IPS DF 6.9 (cell line): ENCODE data around the gene IL12B.
"Not testable (repeated sequence)": the region's sequence is repeated elsewhere in the genome, so short reads cannot be mapped to it uniquely, and the experiment has no call there.

Source experiments
- DNase-seq: peaks from one replicate; pipeline ENCODE4 v3.0.0-alpha.2; 2013; ENCODE audit warnings: low read depth, low spot score
- H3K27ac ChIP-seq: one replicate; pipeline ENCODE4 v1.5.1; 2013; ENCODE audit warnings: low read length, control low read depth
- H3K27me3 ChIP-seq: 2 replicates; pipeline ENCODE4 v1.6.1; 2013; ENCODE audit warnings: mild to moderate bottlenecking, low read length; ENCODE audit not compliant: control insufficient read depth, insufficient read depth
- H3K36me3 ChIP-seq: 2 replicates; pipeline ENCODE4 v1.6.1; 2013; ENCODE audit warnings: low read length; ENCODE audit not compliant: control insufficient read depth, insufficient read depth
- H3K4me1 ChIP-seq: 2 replicates; pipeline ENCODE4 v1.6.1; 2013; ENCODE audit warnings: low read length; ENCODE audit not compliant: control insufficient read depth, insufficient read depth
- H3K4me3 ChIP-seq: 2 replicates; pipeline ENCODE4 v1.5.1; 2013; ENCODE audit warnings: mild to moderate bottlenecking, low read length
- H3K9me3 ChIP-seq: 2 replicates; pipeline ENCODE4 v1.6.1; 2013; ENCODE audit warnings: low read length, inconsistent platforms; ENCODE audit not compliant: control insufficient read depth, insufficient read depth
- WGBS: extraction: QIAGEN DNeasy Blood & Tissue Kit; methylation state at CpG from one replicate; pipeline ENCODE4 v1.1.7; 2013; ENCODE audit warnings: mixed read lengths, missing lambda C conversion rate; ENCODE audit not compliant: insufficient read length, insufficient coverage; 5-methylcytosine and 5-hydroxymethylcytosine counted together

Gene IL12B

GRCh38 chr5:159294921-159295320 lies 35.4 kb downstream of the IL12B start:
- no peaks in the 10 kb centered on the region for H3K4me1 ChIP-seq
- no peak for DNase-seq
- no peaks in the 10 kb centered on the region for H3K36me3 ChIP-seq
- no peak overlapping the region for H3K27ac ChIP-seq
- no peaks in the 10 kb centered on the region for H3K27me3 ChIP-seq
- no CpG with 5 or more reads among the region's 5 CpGs for WGBS
- no peaks in the 10 kb centered on the region for H3K9me3 ChIP-seq
- no peak overlapping the region for H3K4me3 ChIP-seq

- WGBS, result no CpG with 5 or more reads among the region's 4 CpGs
- Histone ChIP-seq H3K27ac (no peak overlapping the region), H3K9me3 (no peaks in the 10 kb centered on the region), H3K27me3 (no peaks in the 10 kb centered on the region), H3K4me3 (no peak overlapping the region), H3K4me1 (no peaks in the 10 kb centered on the region), H3K36me3 (no peaks in the 10 kb centered on the region)
- no peak for DNase-seq
These were observed 39.5 kb downstream of the IL12B start for GRCh38 chr5:159290741-159291140.

GRCh38 chr5:159286420-159287035 lies 43.8 kb downstream of the IL12B start:
- Histone ChIP-seq H3K4me1 (no peaks in the 10 kb centered on the region), H3K27ac (no peak overlapping the region), H3K36me3 (no peaks in the 10 kb centered on the region), H3K9me3 (no peaks in the 10 kb centered on the region), H3K27me3 (no peaks in the 10 kb centered on the region), H3K4me3 (no peak overlapping the region)
- no peak for DNase-seq
- no CpG with 5 or more reads among the region's 8 CpGs for WGBS

GRCh38 chr5:159274676-159275075 lies 55.6 kb downstream of the IL12B start:
- Histone ChIP-seq H3K4me1 (no peaks in the 10 kb centered on the region), H3K36me3 (no peaks in the 10 kb centered on the region; the same call in 1 of the 2 replicates)

GRCh38 chr5:159273923-159274322 lies 56.4 kb downstream of the IL12B start:
- H3K4me1 ChIP-seq, result no peaks in the 10 kb centered on the region
- H3K27me3 ChIP-seq, result no peaks in the 10 kb centered on the region
- no peaks in the 10 kb centered on the region; the same call in 1 of the 2 replicates for H3K36me3 ChIP-seq
- no peaks in the 10 kb centered on the region for H3K9me3 ChIP-seq
- DNase-seq, result no peak
- H3K4me3 ChIP-seq, result no peak overlapping the region
- H3K27ac ChIP-seq, result no peak overlapping the region

More at GRCh38 chr5:159274676-159275075, 55.6 kb downstream of the IL12B start:
- DNase-seq, result no peak
- Histone ChIP-seq H3K27me3 (no peaks in the 10 kb centered on the region), H3K4me3 (no peak overlapping the region), H3K27ac (no peak overlapping the region), H3K9me3 (no peaks in the 10 kb centered on the region)

- no peaks in the 10 kb centered on the region for H3K36me3 ChIP-seq
- no peak overlapping the region for H3K27ac ChIP-seq
- no peak overlapping the region for H3K4me3 ChIP-seq
- no CpG with 5 or more reads among the region's 2 CpGs for WGBS
- no peak for DNase-seq
- no peaks in the 10 kb centered on the region for H3K9me3 ChIP-seq
- H3K4me1 ChIP-seq, result no peaks in the 10 kb centered on the region
- H3K27me3 ChIP-seq, result no peaks in the 10 kb centered on the region
These were observed 60.6 kb downstream of the IL12B start for GRCh38 chr5:159269723-159270122.

GRCh38 chr5:159266764-159267163 lies 63.5 kb downstream of the IL12B start:
- H3K27ac ChIP-seq, H3K36me3 ChIP-seq, H3K4me3 ChIP-seq, DNase-seq, H3K27me3 ChIP-seq, H3K9me3 ChIP-seq, H3K4me1 ChIP-seq: not testable (repeated sequence)
- no CpG with 5 or more reads among the region's 2 CpGs for WGBS
